Esophagus muscularis mucosa (tissue), 4 donors: Measurements from ENCODE around the gene CENPP. TPM values are rescaled to one million over a fixed set of nuclear protein-coding genes. Genes with fewer than 3 reads are reported as not detected.

ENCODE experiments used
- DNase-seq: peaks from one replicate; pipeline ENCODE4 v3.0.0-alpha.2; 2017; ENCODE audit errors: extremely low spot score
- H3K27ac ChIP-seq, 4 donors: fragments of 200-600 bp; sonication (generic); replicated peaks in 1 of 4; 1 replicate in 3 of 4; 2 replicates in 1 of 4; pipeline ENCODE4 v1.5.1; 2016 to 2019; ENCODE audit warnings: mild to moderate bottlenecking in 1 of 4
- H3K27me3 ChIP-seq, 4 donors: fragments of 200-600 bp; sonication (generic); one replicate each; pipeline versions ENCODE4 v1.5.1 to v1.6.0; 2016 to 2019
- H3K36me3 ChIP-seq, 4 donors: fragments of 200-600 bp; sonication (generic); one replicate each; pipeline ENCODE4 v1.5.1; 2016 to 2019
- H3K4me1 ChIP-seq, 4 donors: fragments of 200-600 bp; sonication (generic); one replicate each; pipeline ENCODE4 v1.5.1; 2016 to 2019
- H3K4me3 ChIP-seq, 4 donors: fragments of 200-600 bp; sonication (generic); 1 replicate in 2 of 4; 2 replicates in 2 of 4; pipeline ENCODE4 v1.5.1; 2016 to 2019; ENCODE audit warnings: mild to moderate bottlenecking in 4 of 4, moderate library complexity in 1 of 4
- H3K9me3 ChIP-seq, 4 donors: fragments of 200-600 bp; sonication (generic); 1 replicate in 3 of 4; 2 replicates in 1 of 4; pipeline ENCODE4 v1.5.1; 2016 to 2019
- EP300 ChIP-seq: sonication (generic); formaldehyde crosslinking; IDR thresholded peaks from one replicate; pipeline ENCODE4 v1.6.1; 2017; ENCODE audit warnings: antibody characterized with exemption
- POLR2A ChIP-seq: fragments of 450-650 bp; IDR thresholded peaks from one replicate; pipeline ENCODE4 v1.6.1; 2017; ENCODE audit warnings: antibody characterized with exemption, moderate library complexity, mild to moderate bottlenecking, low read depth
- POLR2AphosphoS5 ChIP-seq, 2 donors: sonication (generic); formaldehyde crosslinking; IDR thresholded peaks; one replicate each; pipeline ENCODE4 v1.6.1; 2017; ENCODE audit warnings: antibody characterized with exemption in 2 of 2
- WGBS: methylation state at CpG from one replicate; pipeline ENCODE4 v1.1.5; 2018; 5-methylcytosine and 5-hydroxymethylcytosine counted together
- intact Hi-C: fragments of 100-400 bp; cut with DNase I; formaldehyde crosslinking; loops from one replicate; pipeline ENCODE4 v1.15.1; 2023
- total RNA-seq, 4 donors: library from RNA; depleted of rRNA; stranded (reverse); fragments of >200 nt; gene quantifications; one replicate each; pipeline versions ENCODE4 v1.1.0 to v1.2.1, GENCODE V29; 2016
- TF ChIP-seq, protein P1 (sequence below), 3 experiments: fragments of 200-600 bp in 2 of 3; fragments of 450-650 bp in 1 of 3; sonication (generic) in 2 of 3; IDR thresholded peaks; one replicate each; pipeline ENCODE4 v1.5.1; 2017 to 2019; ENCODE audit warnings: antibody characterized with exemption in 3 of 3, mild to moderate bottlenecking in 2 of 3, moderate library complexity in 1 of 3

Gene CENPP
- total RNA-seq, 4 donors from 2014 or later: 1.0 to 5.8 (median 2.0) TPM

DNA sequence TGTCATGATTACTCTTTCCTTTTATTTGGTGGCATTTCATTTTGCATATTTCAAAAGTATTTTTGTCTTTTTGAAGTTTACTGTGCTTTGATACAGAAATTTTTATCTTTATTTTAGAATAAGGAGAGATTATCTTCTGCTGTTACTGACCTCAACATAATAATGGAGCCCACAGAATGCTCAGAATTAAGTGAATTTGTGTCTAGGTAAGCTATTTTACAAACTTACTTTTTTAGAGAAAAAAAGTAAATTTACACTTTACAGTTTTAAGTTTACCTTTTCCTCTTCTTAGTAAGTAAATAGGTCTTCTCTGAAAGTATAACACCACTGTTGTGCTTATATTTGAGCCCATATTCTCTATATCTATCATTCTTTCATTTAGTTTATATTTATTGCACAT, 19.8 kb downstream of the CENPP start:
- intact Hi-C loops: no loop called here
- DNase-seq: no peak

GRCh38 chr9:92349771-92350739, 24.3 kb downstream of the CENPP start:
- Histone ChIP-seq H3K27ac (peak overlapping the region; percentile 67 to 78 (median 69)), H3K4me1 (peaks cover 0 to 30% (median 24%) of the 10 kb centered on the region in 4 donors), H3K4me3 (no peak overlapping the region), H3K36me3 (peaks cover 0 to 4% (median 0%) of the 10 kb centered on the region in 4 donors), H3K27me3 (no peaks in the 10 kb centered on the region), H3K9me3 (peaks cover 0 to 4% (median 3%) of the 10 kb centered on the region in 4 donors)
- no peak for TF ChIP-seq EP300
- DNase-seq: no peak
- WGBS: 26% methylated on average over 7 of the region's 7 CpGs
- intact Hi-C loops: no loop called here

More for the DNA sequence above, 19.8 kb downstream of the CENPP start:
- Histone ChIP-seq H3K36me3 (peaks cover 0 to 4% (median 0%) of the 10 kb centered on the region in 4 donors), H3K4me1 (peaks cover 0 to 34% (median 30%) of the 10 kb centered on the region in 4 donors), H3K4me3 (no peak overlapping the region), H3K9me3 (no peaks in the 10 kb centered on the region), H3K27ac (no peak overlapping the region), H3K27me3 (no peaks in the 10 kb centered on the region)
- no peak for TF ChIP-seq POLR2A
- no peak for TF ChIP-seq POLR2AphosphoS5 (IDR thresholded peaks at IDR 0.05)
- no peak for TF ChIP-seq EP300
- TF ChIP-seq, protein P1, sequence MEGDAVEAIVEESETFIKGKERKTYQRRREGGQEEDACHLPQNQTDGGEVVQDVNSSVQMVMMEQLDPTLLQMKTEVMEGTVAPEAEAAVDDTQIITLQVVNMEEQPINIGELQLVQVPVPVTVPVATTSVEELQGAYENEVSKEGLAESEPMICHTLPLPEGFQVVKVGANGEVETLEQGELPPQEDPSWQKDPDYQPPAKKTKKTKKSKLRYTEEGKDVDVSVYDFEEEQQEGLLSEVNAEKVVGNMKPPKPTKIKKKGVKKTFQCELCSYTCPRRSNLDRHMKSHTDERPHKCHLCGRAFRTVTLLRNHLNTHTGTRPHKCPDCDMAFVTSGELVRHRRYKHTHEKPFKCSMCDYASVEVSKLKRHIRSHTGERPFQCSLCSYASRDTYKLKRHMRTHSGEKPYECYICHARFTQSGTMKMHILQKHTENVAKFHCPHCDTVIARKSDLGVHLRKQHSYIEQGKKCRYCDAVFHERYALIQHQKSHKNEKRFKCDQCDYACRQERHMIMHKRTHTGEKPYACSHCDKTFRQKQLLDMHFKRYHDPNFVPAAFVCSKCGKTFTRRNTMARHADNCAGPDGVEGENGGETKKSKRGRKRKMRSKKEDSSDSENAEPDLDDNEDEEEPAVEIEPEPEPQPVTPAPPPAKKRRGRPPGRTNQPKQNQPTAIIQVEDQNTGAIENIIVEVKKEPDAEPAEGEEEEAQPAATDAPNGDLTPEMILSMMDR (IDR thresholded peaks at IDR 0.05): no peak

DNA sequence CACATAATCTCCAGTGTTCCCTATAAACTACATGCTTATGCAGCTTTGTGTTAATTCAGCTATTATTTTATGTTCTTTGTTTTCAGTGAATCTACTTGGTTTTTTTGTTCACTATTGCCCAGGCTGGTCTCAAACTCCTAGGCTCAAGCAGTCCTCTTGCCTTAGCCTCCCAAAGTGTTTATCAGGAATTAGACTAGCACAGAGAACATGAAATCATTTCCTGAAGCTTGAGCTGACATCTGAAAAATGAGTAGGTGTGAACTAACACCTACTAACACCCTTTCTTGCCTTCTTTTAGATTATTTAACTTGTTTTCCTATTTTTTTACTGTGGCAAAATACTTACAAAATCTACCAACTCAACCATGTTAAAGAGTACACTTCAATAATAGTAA, 25.0 kb downstream of the CENPP start:
- Histone ChIP-seq H3K4me1 (peaks cover 0 to 30% (median 24%) of the 10 kb centered on the region in 4 donors), H3K27ac (peak overlapping the region; percentile 67 to 78 (median 69)), H3K27me3 (no peaks in the 10 kb centered on the region), H3K9me3 (peaks cover 0 to 7% (median 5%) of the 10 kb centered on the region in 4 donors), H3K4me3 (no peak overlapping the region), H3K36me3 (peaks cover 0 to 4% (median 0%) of the 10 kb centered on the region in 4 donors)
- intact Hi-C loops: no loop called here
- TF ChIP-seq POLR2A (no peak), EP300 (no peak), POLR2AphosphoS5 (IDR thresholded peaks at IDR 0.05) (no peak)
- TF ChIP-seq, protein P1 (IDR thresholded peaks at IDR 0.05): no peak
- no peak for DNase-seq

DNA sequence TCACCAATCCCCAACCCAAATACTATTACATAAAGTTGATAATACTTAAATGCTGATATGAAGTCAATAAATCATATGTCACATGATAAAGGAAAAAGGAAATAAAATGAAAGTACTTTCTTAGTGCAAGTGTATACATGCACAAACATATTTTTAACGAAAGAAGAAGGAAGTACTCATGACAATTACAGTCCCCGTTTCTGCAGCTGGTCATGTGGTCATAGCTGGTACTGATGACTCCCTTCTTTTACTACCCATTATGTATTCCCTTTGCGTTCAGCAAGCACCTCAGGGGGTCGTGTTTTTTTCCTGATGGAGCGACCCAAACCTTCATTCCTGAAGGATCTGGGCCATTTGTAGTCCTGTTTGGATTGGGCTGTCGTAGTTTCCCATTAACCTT, 27.3 kb downstream of the CENPP start:
- intact Hi-C loops: no loop called here
- peaks cover 0 to 25% (median 22%) of the 10 kb centered on the region in 4 donors for H3K4me1 ChIP-seq
- no peaks in the 10 kb centered on the region for H3K27me3 ChIP-seq
- peaks cover 0 to 14% (median 12%) of the 10 kb centered on the region in 4 donors for H3K9me3 ChIP-seq
- WGBS: 87% methylated on average over 6 of the region's 6 CpGs
- no peak overlapping the region for H3K27ac ChIP-seq
- TF ChIP-seq POLR2A (no peak), POLR2AphosphoS5 (IDR thresholded peaks at IDR 0.05) (no peak), EP300 (no peak)
- TF ChIP-seq, protein P1 (IDR thresholded peaks at IDR 0.05): no peak
- H3K4me3 ChIP-seq: no peak overlapping the region
- no peak for DNase-seq
- peaks cover 0 to 3% (median 0%) of the 10 kb centered on the region in 4 donors for H3K36me3 ChIP-seq

DNA sequence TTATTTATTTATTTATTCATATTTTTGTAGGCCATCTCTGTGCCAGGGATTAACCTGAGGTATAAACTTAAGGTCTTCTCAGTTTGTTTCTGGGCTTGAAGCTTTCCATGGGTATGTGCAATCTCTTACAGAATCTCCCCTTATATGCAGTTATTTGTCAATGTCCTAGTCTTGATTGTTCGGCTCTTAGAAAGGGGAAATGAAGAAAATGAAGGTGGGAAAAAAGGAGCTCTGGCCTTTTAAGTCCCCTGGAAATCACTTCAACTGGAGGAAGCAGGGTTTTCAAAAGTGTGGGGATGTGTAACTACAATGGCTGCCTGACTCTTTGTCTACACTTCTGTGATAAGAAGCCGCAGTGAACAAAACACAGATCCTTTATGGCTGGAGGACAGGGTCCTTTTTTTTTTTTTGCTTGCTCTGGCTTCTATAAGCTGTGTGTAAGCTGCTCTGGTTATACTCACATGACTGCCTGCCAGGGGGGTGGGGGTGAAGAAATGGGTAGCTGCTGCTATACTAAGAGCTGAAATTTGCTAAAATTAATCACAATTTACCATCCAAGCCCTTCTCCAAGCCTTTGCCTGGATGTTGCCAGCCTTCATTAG, 33.7 kb downstream of the CENPP start:
- TF ChIP-seq POLR2A: no peak
- no peak for TF ChIP-seq EP300
- TF ChIP-seq, protein P1 (IDR thresholded peaks at IDR 0.05): no peak
- no peak for TF ChIP-seq POLR2AphosphoS5 (IDR thresholded peaks at IDR 0.05)
- intact Hi-C loops: no loop called here
- Histone ChIP-seq H3K4me1 (peaks cover 0 to 9% (median 8%) of the 10 kb centered on the region in 4 donors), H3K27me3 (no peaks in the 10 kb centered on the region), H3K9me3 (peaks cover 0 to 15% (median 12%) of the 10 kb centered on the region in 4 donors), H3K36me3 (peaks cover 0 to 3% (median 0%) of the 10 kb centered on the region in 4 donors), H3K4me3 (no peak overlapping the region), H3K27ac (no peak overlapping the region)
- WGBS: 23% methylated on average over 2 of the region's 2 CpGs
- DNase-seq: no peak
